SH-SY5Y (cell line): ENCODE data around the gene CALML5.

Experiments used
- GATA2 ChIP-seq: IDR thresholded peaks from 2 replicates; pipeline ENCODE4 v1.6.1; 2011; ENCODE audit warnings: mild to moderate bottlenecking, low read depth, low read length
- GATA3 ChIP-seq: IDR thresholded peaks from 2 replicates; pipeline ENCODE4 v1.6.1; 2011; ENCODE audit warnings: low read depth, mild to moderate bottlenecking, low read length, moderate library complexity

DNA sequence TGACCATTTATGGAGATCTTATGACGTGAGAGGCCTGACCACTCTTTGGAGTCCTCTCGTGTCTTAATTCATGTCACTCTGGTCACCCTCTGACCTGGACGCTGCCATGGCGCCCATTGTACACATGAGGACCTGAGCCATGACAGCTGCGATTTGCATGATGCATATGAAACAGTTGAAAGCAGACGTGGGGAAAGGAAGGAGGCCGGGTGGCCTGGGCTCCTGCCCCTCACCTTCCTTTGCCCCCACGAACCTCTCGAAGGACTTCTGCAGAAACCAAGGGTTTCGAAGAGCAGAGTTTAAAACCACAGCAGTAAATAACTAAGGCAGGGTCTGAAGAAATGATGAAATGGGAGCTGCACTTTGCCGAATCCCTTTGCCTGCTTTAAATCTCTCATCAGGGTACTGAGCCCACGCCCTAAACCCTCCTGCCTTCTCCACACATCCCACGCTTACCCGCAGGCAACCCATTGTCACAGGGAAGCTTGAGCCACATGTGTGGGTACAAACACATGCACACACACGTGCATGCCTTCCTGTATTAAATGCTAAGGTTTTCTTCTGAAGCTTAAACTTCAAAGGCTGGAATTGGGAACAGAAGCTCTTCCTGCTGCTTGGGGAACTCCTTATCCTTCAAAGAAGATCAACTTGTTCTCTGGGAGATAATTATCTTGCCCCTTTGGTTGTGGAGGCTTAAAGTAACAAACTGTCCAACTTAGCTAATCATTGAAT, 13.7 kb upstream of the CALML5 start:
- no peak for TF ChIP-seq GATA2
- no peak for TF ChIP-seq GATA3
